GM13977 (cell line): ENCODE results near the gene GAMT.

Experiments
- DNase-seq: peaks from one replicate; pipeline ENCODE4 v3.0.0; 2012; ENCODE audit warnings: low spot score
- CTCF ChIP-seq: IDR thresholded peaks from 2 replicates; pipeline ENCODE4 v1.5.1; 2012; ENCODE audit warnings: mild to moderate bottlenecking, control low read depth; ENCODE audit not compliant: insufficient read depth; ENCODE audit errors: extremely low read depth, missing control alignments
- in situ Hi-C: fragments of 300-500 bp; cut with MboI; formaldehyde crosslinking; loops from one replicate; pipeline ENCODE4 v1.12.0; 2022; ENCODE audit warnings: low sequenced_read_pairs, low pct_unique_long_range_greater_than_20kb, mixed read lengths, inconsistent platforms; ENCODE audit not compliant: unreplicated experiment

Gene GAMT

GRCh38 chr19:1400281-1401137 is 833 bp downstream of the GAMT start:
- no peak for TF ChIP-seq CTCF
- DNase-seq: peak; percentile 71
- in situ Hi-C loops: no loop called here

- TF ChIP-seq CTCF: no peak
- DNase-seq: no peak
- in situ Hi-C loops: loop anchor here (25.0 kb wide), 1 partner anchor 112 kb away; the partner anchor contains the start of genes EFNA2 and FAM174C
Observed at GRCh38 chr19:1399745-1400144, 1.6 kb downstream of the GAMT start.

GRCh38 chr19:1399079-1399478 is 2.3 kb downstream of the GAMT start:
- in situ Hi-C loops: loop anchor here (25.0 kb wide), 1 partner anchor 112 kb away; the partner anchor contains the start of genes EFNA2 and FAM174C
- TF ChIP-seq CTCF: no peak
- DNase-seq: no peak

GRCh38 chr19:1397838-1398237 is 3.5 kb downstream of the GAMT start:
- in situ Hi-C loops: loop anchor here (25.0 kb wide), 1 partner anchor 111 kb away; the partner anchor contains the start of genes EFNA2 and FAM174C
- no peak for DNase-seq
- TF ChIP-seq CTCF: no peak

- in situ Hi-C loops: loop anchor here (25.0 kb wide), 1 partner anchor 110 kb away; the partner anchor contains the start of genes EFNA2 and FAM174C
- no peak for TF ChIP-seq CTCF
- no peak for DNase-seq
Observed at GRCh38 chr19:1396768-1397679, 4.3 kb downstream of the GAMT start.
